GM10847 (cell line): ENCODE measurements around the gene DBH.

Source experiments
- POLR2A ChIP-seq: IDR thresholded peaks from 2 replicates; pipeline ENCODE4 v1.6.1; 2011; ENCODE audit not compliant: insufficient read length; ENCODE audit errors: extremely low read depth

DBH gene

DNA sequence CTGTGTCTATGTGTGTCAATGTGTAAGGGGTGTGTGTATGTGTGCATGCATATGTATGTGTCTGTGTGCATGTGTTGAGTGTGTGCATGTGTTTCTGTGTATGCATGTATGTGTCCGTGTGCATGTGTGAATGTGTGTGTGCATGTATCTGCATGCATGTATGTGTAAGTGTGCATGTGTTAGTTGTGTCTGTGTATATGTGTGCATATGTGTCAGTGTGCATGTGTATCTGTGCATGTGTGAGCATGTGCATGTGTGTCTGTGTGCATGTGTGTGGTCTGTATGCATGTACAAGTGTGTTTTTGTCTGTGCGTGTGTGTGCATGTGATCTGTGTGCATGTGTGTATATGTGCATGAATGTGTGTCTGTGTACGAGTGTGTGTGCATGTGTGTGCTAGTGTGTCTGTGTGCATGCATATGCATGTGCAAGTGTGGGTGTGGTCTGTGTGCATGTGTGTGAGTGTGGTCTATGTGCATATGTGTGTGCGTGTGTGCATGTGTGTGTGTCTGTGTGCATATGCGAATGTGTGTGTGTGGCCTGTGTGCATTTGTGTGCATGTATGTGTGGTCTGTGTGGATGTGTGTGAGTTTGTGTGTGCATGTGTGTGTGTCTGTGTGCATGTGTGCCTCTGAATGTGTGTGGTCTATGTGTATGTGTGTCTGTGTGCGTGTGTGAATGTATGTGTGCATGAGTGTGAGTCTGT is 36.5 kb upstream of the DBH start:
- TF ChIP-seq POLR2A, result no peak

DNA sequence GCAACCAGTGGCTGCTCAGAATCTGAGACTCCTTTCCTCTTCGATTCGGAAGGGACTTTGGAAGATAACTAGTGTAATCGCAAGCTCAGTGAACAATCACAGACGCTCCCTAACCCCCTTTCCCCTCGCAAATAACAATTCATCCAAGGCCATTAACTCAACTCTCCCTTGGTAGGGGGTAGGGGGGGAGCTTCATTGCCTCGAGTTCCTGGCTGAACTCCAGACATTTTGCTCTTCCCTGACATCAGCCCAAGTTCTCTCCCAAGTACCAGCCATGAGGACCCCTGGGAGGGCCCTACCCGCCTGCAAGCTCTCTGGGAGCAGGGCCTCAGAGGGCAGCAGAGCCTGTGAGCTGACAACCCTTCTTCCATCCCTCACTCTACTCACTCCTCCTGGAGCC is 35.4 kb upstream of the DBH start:
- no peak for TF ChIP-seq POLR2A

DNA sequence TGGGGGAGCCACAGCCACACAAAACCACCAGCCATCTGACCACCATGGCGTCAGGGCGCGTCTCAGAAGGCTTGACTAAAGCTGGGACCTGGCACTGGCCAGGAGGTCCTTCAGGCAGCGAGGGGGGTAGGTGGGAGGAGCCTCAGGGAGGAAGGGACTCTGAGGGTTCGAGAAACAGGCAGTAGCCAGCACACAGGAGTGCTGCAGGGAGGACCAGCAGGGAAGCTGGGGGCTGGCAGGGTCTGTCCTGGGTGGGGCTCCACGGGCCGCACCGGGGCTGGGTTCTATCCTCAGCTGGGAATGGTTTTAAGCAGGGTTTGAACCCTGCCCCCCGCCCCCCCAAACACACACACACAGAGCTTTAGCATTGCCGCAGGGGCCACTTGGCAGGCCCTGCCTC is 34.4 kb upstream of the DBH start:
- no peak for TF ChIP-seq POLR2A

DNA sequence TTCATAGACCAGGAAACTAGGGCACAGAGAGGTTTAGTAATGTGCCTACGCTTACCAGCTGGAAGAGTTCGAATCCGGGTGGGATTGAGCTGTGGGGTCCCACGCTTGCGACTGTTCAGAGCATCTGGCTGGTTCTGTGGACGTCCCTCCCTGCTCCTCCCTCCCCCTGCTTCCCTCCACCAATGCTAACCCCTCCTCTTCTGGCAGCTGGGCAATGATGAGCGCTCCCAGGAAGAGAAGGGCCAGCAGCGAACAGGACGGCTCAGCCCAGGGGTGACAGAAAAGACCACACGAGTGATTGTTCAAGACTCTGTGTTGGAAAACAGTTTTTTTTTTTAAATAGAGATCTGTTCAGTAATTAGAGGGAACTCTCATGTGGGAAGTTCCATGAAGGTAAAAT is 33.9 kb upstream of the DBH start:
- no peak for TF ChIP-seq POLR2A

DNA sequence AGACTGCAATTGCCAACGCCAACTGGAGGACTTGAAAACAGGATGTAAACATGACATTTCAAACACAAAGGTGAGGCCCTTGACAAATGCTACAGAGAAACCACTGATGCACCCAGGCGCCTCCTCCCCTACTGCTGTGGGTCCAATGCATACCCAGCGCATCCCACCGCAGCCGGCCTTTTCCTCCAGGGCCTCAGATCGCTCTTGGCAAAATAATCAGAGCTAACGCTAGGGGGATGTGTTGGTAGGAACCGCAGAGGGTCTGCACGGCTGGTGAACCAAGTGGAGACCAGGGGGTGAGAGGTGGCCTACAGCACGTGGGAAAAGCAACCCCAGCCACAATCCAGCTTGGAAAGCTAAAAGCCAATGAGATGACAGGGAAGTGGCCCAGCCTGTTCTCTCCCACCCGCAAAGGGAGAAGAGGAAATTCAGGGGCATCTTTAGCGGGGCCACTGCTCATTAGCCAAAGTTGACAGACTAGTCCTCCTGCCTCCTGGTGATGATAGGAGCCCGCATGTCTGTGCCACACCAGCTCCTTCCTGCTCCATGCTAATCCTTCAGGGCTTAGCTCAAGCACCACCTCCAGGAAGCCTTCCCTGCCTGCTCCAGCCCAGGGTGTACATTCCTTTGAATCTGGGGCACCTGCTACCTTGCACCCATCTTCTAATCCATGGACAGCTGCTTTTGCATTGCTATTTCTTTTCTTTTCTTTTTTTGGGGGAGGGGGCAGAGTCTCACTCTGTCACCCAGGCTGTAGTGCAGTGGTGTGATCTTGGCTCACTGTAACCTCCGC is 32.8 kb upstream of the DBH start:
- no peak for TF ChIP-seq POLR2A

DNA sequence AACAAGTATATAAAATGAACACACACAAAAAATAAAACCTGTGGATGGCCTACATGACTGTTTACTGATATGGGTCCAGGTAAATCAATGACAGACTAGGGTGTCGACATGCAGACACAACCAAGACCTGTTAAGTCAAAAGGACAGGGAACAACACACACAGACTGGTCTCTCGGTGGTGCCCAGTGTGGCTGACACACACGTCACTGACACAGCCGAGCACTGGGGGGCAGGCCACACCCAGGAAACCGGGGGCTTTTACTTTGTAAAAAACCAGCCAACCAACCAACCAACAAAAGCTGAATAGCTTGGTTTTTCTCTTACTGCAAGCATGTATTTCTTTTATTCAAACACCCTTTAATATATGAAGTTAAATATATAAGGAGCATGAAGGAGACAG is 31.9 kb upstream of the DBH start:
- TF ChIP-seq POLR2A, result no peak

DNA sequence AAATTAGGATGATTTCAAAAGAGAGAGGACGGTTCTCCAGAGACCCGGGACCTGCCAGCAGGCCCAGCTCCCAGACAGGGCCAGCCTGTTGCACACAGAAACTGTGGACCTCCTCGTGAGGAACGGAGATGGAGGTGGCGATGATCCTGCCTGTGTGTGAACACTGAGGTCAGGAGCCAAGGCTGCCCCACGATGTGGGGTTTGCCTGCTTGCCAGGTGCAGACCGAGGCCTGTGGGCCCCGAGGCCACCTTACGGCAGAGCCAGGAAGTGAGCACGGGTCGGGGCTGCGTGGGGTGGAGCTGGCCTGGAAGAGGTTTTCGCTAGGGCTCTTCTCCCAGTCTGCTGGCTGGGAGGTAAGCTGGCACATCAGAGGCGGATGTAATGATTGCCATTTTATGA is 31.3 kb upstream of the DBH start:
- no peak for TF ChIP-seq POLR2A

DNA sequence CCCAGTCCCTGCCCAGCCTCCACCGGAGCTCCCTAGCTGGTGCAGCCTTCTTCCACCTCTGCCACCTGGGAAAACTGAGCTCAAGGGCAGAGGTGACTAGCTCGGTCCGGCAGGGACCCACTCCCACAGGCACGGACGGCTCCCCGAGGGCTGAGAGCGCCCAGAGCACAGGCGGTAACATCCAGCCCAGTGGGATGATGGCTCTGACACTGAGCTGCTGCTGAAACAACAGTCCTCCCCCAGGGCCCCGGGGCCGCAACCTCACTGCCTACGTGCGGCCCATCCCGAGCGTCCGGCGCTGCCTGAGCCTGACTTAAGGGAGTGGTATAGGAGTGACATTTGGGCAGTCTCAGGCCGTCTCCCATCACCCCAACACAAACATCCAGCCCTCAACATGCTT is 30.7 kb upstream of the DBH start:
- no peak for TF ChIP-seq POLR2A

DNA sequence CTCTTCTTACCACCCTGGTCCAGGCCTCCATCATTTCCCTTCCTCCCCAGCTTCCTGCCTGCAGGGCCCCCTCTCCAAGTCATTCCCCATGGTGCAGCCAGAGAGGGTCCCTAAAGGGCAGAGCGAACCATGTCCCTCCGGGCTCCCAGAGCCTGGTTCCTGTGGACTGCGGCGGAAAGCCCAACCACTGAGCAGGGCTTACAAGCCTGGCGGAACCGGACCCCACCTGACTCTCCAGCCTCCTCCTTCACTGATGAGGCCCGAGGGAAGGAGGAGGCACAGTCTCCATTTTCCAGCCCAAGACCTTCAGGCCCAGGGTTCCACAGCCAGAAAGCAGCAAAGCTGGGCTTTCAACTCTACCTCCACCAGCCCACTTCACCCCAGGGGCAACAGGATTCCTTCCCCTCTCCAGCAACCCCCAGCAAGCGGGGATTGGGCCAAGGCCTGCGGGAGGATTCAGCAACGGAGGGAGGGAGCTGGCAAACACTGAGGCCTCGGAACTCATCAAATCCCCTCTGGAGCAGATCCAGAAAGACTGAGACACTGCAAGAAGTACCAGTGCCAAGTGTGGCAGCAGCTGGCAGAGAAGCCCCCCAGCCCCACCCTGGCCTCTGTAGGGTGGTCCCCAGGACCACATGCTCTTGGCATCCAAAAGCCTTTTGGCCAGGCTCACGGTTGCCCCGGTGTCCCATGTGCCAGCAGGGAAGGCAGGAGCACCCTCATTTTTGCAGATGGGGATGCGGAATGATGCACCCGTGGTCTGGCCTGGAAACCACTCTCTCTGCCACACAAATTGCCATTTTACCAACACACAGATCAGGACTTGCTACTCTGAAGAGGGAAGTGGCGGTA is 30.1 kb upstream of the DBH start:
- TF ChIP-seq POLR2A, result no peak

DNA sequence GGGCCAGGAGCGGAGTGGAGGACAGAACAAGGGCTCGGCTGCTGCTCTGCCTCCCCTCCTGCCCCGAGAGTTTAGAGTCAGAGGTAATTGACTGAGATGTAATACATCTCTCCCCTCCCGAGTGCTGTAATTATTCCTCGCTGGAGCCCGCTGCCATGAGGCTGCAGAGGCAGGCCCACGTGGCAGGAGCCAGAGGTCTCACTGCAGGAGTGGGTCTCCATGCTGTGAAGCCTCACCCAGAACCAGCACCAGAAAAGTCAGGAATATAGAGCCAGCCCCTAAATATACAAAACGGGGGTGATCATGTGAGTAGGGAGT is 29.5 kb upstream of the DBH start:
- no peak for TF ChIP-seq POLR2A

DNA sequence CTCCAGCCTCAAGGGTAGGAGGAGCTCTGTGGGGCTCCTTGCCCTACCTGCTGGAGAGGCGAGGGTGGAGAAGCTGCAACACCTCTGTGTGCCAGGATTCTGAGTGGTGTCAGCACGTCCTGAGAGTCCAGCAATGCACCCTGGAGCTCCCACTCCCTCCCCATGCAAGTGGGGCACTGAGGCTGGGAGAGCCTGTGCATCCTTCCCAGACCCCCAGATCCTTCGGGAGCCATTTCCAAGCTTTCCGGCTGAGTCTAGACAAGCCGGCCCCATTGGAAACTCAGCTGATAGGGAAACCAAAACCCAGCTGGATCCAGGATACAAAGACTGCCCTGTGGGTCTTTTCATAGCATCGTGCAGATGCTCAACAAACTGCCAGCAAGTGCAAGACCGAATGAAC is 28.8 kb upstream of the DBH start:
- TF ChIP-seq POLR2A, result no peak

DNA sequence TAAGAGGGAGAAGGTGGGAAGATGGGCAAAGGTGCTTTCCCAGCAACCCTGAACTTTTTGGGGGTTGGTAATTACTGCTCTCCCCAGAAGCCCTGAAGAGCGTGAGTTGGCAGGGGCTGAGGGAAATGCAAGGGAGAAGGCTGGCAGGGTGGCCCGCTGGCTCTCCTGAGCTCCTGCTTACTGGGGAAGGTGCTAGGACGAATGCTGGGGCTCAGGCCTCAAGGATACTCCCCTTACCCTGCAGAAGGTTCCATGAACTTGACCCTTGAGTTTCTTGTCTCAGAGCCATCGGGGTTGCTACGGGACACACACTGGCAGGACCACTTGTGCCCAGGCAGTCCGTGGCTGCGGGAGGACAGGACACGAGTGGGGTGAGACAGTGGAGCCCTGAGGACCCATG is 28.2 kb upstream of the DBH start:
- TF ChIP-seq POLR2A, result no peak

DNA sequence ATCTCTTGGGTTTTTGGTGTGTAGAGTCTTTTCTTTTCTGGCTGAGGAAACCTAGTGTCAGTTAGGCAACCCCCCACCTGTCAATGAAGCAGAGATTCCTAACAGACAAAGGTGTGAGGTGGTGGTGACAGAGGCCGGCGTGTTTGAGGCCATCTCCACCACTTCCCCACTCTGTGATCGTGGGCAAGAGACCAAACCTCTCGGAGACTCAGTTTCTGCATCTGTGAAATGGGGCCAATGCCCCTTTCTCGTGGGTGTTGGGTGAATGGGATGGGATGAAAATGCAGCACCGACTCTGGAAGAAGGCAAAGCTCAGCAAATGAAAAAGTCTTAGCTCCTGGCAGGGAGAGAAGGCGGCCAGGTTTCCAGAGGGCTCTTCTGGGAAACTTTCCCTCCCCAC is 27.8 kb upstream of the DBH start:
- TF ChIP-seq POLR2A, result no peak

DNA sequence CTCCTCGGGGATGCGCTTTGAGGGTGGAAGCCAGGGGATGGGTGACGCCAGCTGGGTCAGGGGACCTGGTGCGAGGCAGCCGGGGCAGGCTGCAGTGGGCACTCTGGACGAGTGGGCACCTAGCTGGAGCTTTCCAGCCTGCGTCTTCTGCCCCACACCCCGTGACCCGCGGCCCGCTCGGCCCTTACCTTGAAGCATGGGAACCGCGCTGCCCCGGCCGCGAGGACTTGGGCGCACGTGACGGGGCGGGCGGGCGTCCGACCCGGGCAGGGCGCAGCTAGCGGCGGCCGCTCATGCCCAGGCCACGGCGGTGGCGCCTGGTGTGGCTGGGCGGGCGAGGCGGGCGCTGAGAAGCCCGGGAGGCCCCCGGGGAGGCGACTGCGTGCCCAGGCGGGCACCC is 27.3 kb upstream of the DBH start:
- no peak for TF ChIP-seq POLR2A

DNA sequence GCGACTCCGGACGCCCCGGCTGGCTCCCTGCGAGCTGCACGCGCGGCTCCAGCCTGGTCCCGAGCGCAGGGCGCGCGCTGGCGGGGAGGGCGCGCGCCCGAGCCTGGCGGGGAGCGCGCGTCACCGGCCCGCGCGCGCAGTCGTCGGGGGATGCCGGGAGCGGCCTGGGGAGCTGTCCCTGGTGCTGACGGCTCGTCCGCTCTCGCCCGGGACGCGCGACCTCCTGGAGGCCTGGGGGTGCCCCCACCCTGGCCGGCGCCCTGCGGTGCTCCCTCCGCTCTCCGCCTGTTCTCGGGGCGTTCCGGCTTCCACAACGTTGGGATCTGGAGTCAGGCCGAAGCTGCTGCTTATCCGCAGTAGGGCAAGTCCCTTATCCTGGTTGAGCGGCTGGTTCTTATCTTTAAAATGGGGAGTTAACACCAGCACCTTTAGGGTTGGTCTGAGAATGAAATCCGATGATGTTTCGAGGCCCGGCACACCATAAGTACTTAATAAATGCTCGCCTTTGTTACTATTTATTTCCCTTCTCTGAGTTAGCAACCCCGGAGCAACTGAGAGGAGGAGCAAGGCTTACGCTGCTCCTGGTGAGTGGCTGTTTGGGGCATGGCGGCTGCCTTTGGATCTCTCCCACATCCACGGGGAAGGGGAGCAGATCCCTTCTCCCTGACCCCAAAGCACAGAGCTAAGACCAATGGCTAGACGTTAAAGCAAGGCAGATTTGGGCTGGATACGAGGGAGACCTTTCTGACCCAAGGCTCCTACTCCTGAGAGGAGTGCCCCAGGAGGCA is 26.7 kb upstream of the DBH start, which contains the start of gene FAM163B:
Gene FAM163B, minus strand, starts transcription at position 79 of the 788 bp plus-strand sequence. CDS start 29,166 bp downstream, outside the sequence.
- no peak for TF ChIP-seq POLR2A
